ENCODE measurements around the gene DDX53. TPM values are rescaled to one million over a fixed set of nuclear protein-coding genes. Genes with fewer than 3 reads are reported as not detected.

Gene DDX53
- total and polyA plus RNA-seq, 12 donors = not detected

DNA sequence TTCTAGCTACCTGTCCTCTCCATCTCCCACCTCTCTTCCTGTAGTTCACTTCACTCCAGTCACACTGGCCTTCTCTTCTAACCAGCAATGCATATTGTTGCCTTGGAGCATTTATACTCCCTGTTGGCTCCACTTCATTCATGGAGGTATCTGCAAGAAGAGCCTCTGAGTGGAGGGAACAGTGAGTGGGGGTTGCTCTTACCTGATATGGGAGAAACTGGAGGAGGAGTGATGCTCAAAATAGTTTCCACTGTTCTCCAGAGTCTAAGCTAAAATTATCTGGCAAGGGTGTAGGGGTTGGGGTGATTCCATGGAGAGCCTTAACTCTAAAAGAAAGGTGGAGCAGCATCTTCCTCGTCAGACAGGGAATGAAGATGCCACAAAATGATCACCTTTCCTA, 28.9 kb upstream of the DDX53 start:
- Histone ChIP-seq H3K9me3 (no peaks in the 10 kb centered on the region), H3K27me3 (no peaks in the 10 kb centered on the region), H3K4me1 (peaks cover 0 to 4% (median 0%) of the 10 kb centered on the region in 9 donors), H3K4me3 (no peak overlapping the region), H3K36me3 (no peaks in the 10 kb centered on the region), H3K27ac (no peak overlapping the region)
- WGBS, 2 donors = 84 to 89% methylated on average over 1 of the region's 1 CpG
- DNase-seq (no peak), ATAC-seq (no peak)
- TF ChIP-seq, protein P1, sequence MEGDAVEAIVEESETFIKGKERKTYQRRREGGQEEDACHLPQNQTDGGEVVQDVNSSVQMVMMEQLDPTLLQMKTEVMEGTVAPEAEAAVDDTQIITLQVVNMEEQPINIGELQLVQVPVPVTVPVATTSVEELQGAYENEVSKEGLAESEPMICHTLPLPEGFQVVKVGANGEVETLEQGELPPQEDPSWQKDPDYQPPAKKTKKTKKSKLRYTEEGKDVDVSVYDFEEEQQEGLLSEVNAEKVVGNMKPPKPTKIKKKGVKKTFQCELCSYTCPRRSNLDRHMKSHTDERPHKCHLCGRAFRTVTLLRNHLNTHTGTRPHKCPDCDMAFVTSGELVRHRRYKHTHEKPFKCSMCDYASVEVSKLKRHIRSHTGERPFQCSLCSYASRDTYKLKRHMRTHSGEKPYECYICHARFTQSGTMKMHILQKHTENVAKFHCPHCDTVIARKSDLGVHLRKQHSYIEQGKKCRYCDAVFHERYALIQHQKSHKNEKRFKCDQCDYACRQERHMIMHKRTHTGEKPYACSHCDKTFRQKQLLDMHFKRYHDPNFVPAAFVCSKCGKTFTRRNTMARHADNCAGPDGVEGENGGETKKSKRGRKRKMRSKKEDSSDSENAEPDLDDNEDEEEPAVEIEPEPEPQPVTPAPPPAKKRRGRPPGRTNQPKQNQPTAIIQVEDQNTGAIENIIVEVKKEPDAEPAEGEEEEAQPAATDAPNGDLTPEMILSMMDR (IDR thresholded peaks at IDR 0.05) = no peak
- intact Hi-C loops (cut with DNase I) = no loop called here

DNA sequence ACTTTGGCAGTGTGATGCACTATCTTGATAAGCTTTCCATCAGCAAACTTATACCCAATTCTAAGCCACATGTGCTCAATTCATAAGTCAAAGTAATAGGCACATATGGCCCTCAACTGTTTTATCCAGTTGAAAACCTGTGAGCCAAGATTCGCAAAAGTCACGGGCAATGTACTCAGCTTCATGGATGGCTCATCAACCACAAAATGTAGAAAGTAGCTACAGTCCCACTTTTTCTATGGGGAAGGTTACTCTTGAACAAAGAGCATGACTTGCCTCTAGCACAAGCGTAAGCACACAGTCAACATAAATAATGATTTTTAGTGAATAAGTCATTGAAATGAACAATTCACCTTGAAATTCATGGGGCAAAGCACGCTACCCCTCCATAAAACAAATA, 25.1 kb upstream of the DDX53 start:
- ATAC-seq = no peak
- H3K27me3 ChIP-seq = no peaks in the 10 kb centered on the region
- no peak for DNase-seq
- H3K9me3 ChIP-seq = no peaks in the 10 kb centered on the region
- no peaks in the 10 kb centered on the region for H3K36me3 ChIP-seq
- intact Hi-C loops (cut with DNase I) = no loop called here
- TF ChIP-seq, protein P1 (IDR thresholded peaks at IDR 0.05) = no peak
- no peak overlapping the region for H3K27ac ChIP-seq
- H3K4me3 ChIP-seq = no peak overlapping the region
- H3K4me1 ChIP-seq = peaks cover 0 to 2% (median 0%) of the 10 kb centered on the region in 9 donors
- WGBS, 2 donors = 97 to 99% methylated on average over 4 of the region's 4 CpGs

DNA sequence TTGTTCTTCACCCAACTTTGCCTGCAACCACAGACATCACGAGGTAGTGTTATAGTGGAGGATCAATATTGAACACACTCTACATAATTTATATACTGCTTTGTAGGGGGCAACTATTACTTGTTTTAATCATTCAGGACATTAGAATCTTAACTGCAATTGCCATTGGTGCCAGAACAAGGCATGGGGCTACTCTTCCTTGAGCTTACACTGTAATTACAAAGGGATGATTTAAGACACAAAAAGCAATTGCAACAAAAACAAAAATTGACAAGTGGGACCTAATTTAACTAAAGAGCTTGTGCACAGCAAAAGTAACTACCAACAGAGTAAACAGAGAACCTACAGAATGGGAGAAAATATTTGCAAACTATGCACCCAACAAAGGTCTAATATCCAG, 24.0 kb upstream of the DDX53 start:
- Histone ChIP-seq H3K36me3 (no peaks in the 10 kb centered on the region), H3K4me3 (no peak overlapping the region), H3K9me3 (no peaks in the 10 kb centered on the region), H3K4me1 (no peaks in the 10 kb centered on the region), H3K27ac (no peak overlapping the region), H3K27me3 (no peaks in the 10 kb centered on the region)
- ATAC-seq (no peak), DNase-seq (no peak)
- 88% methylated on average over 1 of the region's 1 CpG for WGBS, 2 donors
- TF ChIP-seq, protein P1 (IDR thresholded peaks at IDR 0.05) = no peak
- intact Hi-C loops (cut with DNase I) = no loop called here

DNA sequence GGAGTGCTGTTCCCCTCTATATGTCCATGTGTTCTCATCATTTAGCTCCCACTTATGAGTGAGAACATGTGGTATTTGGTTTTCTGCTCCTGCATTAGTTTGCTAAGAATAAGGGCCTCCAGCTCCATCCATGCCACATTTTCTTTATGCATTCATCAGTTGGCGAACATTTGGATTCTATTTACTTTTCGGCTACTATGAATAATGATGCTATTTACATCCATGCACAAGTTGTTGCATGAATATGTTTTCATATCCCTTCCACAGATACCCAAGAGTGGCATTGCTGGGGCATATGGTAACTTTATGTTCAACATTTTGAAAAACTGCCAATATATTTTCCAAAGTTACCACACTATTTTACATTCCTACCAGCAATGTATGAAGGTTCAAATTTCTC, 13.8 kb upstream of the DDX53 start:
- Histone ChIP-seq H3K27ac (no peak overlapping the region), H3K4me1 (no peaks in the 10 kb centered on the region), H3K27me3 (peaks cover 0 to 8% (median 0%) of the 10 kb centered on the region in 7 donors), H3K9me3 (no peaks in the 10 kb centered on the region), H3K4me3 (no peak overlapping the region), H3K36me3 (no peaks in the 10 kb centered on the region)
- WGBS, 2 donors = 89 to 93% methylated on average over 2 of the region's 2 CpGs
- ATAC-seq (no peak), DNase-seq (no peak)
- intact Hi-C loops (cut with DNase I) = no loop called here
- TF ChIP-seq, protein P1 (IDR thresholded peaks at IDR 0.05) = no peak

All from heart right ventricle (tissue), 16 donors.